Trophoblast cell (in vitro differentiated cells and primary cell): ENCODE data around the gene OR4D1.

Source experiments
- DNase-seq, 2 donors: peaks; one replicate each; pipeline ENCODE4 v3.0.0-alpha.2; 2016
- H2AFZ ChIP-seq: 2 replicates; pipeline ENCODE4 v1.6.1; 2013; ENCODE audit warnings: low read length, moderate library complexity, mild to moderate bottlenecking; ENCODE audit not compliant: insufficient read depth, poor library complexity
- H2AK5ac ChIP-seq: 2 replicates; pipeline ENCODE4 v1.6.1; 2013; ENCODE audit warnings: mild to moderate bottlenecking, low read length
- H2BK120ac ChIP-seq: 2 replicates; pipeline ENCODE4 v1.6.1; 2013; ENCODE audit warnings: low read length, mild to moderate bottlenecking, moderate library complexity; ENCODE audit not compliant: insufficient read depth, poor library complexity
- H2BK12ac ChIP-seq: 2 replicates; pipeline ENCODE4 v1.6.1; 2013; ENCODE audit warnings: mild to moderate bottlenecking, low read length, moderate library complexity
- H2BK5ac ChIP-seq: 2 replicates; pipeline ENCODE4 v1.6.1; 2013; ENCODE audit warnings: low read length, low read depth, moderate library complexity, mild to moderate bottlenecking; ENCODE audit not compliant: poor library complexity
- H3K14ac ChIP-seq: 2 replicates; pipeline ENCODE4 v1.6.1; 2013; ENCODE audit warnings: mild to moderate bottlenecking, low read length
- H3K18ac ChIP-seq: 2 replicates; pipeline ENCODE4 v1.6.1; 2013; ENCODE audit warnings: mild to moderate bottlenecking, low read length
- H3K23ac ChIP-seq: 2 replicates; pipeline ENCODE4 v1.6.1; 2013; ENCODE audit warnings: low read length
- H3K27ac ChIP-seq: 2 replicates; pipeline ENCODE4 v1.5.1; 2013; ENCODE audit warnings: low read depth, mild to moderate bottlenecking, inconsistent platforms, low read length, moderate library complexity
- H3K27me3 ChIP-seq: 2 replicates; pipeline ENCODE4 v1.6.1; 2013; ENCODE audit warnings: inconsistent platforms, mild to moderate bottlenecking, low read length, moderate library complexity; ENCODE audit not compliant: insufficient read depth
- H3K36me3 ChIP-seq, 2 experiments: 1 replicate in 1 of 2; 2 replicates in 1 of 2; pipeline ENCODE4 v1.6.1; 2013; ENCODE audit warnings: low read length in 2 of 2, mild to moderate bottlenecking in 2 of 2, moderate library complexity in 1 of 2; ENCODE audit not compliant: insufficient read depth in 2 of 2, control insufficient read depth in 1 of 2
- H3K4ac ChIP-seq: 2 replicates; pipeline ENCODE4 v1.6.1; 2013; ENCODE audit warnings: low read depth, mild to moderate bottlenecking, low read length, moderate library complexity
- H3K4me1 ChIP-seq, 2 experiments: 1 replicate in 1 of 2; 2 replicates in 1 of 2; pipeline ENCODE4 v1.6.1; 2013; ENCODE audit warnings: low read length in 2 of 2, mild to moderate bottlenecking in 2 of 2, moderate library complexity in 1 of 2; ENCODE audit not compliant: insufficient read depth in 2 of 2, control insufficient read depth in 1 of 2
- H3K4me2 ChIP-seq: 2 replicates; pipeline ENCODE4 v1.6.1; 2013; ENCODE audit warnings: inconsistent platforms, mild to moderate bottlenecking, low read length, moderate library complexity
- H3K4me3 ChIP-seq: 2 replicates; pipeline ENCODE4 v1.5.1; 2013; ENCODE audit warnings: mild to moderate bottlenecking, low read depth, low read length, inconsistent platforms
- H3K79me1 ChIP-seq: one replicate; pipeline ENCODE4 v1.6.1; 2013; ENCODE audit warnings: low read length
- H3K79me2 ChIP-seq: 2 replicates; pipeline ENCODE4 v1.6.1; 2013; ENCODE audit warnings: low read length, mild to moderate bottlenecking; ENCODE audit not compliant: control insufficient read depth, insufficient read depth, poor library complexity
- H3K9ac ChIP-seq: 2 replicates; pipeline ENCODE4 v1.6.1; 2013; ENCODE audit warnings: mild to moderate bottlenecking, low read length
- H3K9me3 ChIP-seq: 2 replicates; pipeline ENCODE4 v1.6.1; 2013; ENCODE audit warnings: low read depth, mild to moderate bottlenecking, control low read depth, inconsistent platforms, low read length; ENCODE audit not compliant: insufficient read depth
- H4K12ac ChIP-seq: 2 replicates; pipeline ENCODE4 v1.6.1; 2013; ENCODE audit warnings: low read depth, mild to moderate bottlenecking, low read length, moderate library complexity
- H4K8ac ChIP-seq: 2 replicates; pipeline ENCODE4 v1.6.1; 2013; ENCODE audit warnings: low read depth, mild to moderate bottlenecking, low read length, moderate library complexity
- H4K91ac ChIP-seq: one replicate; pipeline ENCODE4 v1.6.1; 2013; ENCODE audit warnings: low read depth, mild to moderate bottlenecking, low read length, moderate library complexity
- WGBS: extraction: QIAGEN DNeasy Blood & Tissue Kit; methylation state at CpG from one replicate; pipeline ENCODE4 v1.1.7; 2013; ENCODE audit warnings: missing lambda C conversion rate; ENCODE audit not compliant: insufficient read length, insufficient coverage; ENCODE audit errors: extremely low coverage; 5-methylcytosine and 5-hydroxymethylcytosine counted together

OR4D1 gene

GRCh38 chr17:58156839-58157803 is 8.9 kb downstream of the OR4D1 start:
- Histone ChIP-seq H2BK5ac (no peak overlapping the region), H3K18ac (no peak overlapping the region), H3K4ac (no peak overlapping the region), H3K27ac (no peak overlapping the region), H4K8ac (no peak overlapping the region), H3K4me2 (peak overlapping the region; percentile 59), H4K91ac (no peak overlapping the region), H3K4me1 (peaks cover 6 to 7% of the 10 kb centered on the region in 2 experiments), H3K14ac (no peak overlapping the region), H3K9ac (no peak overlapping the region), H3K36me3 (no peaks in the 10 kb centered on the region), H2AK5ac (no peak overlapping the region), H2BK12ac (no peak overlapping the region), H3K79me1 (no peaks in the 10 kb centered on the region), H2BK120ac (no peak overlapping the region), H3K79me2 (no peaks in the 10 kb centered on the region), H3K9me3 (peaks cover 3% of the 10 kb centered on the region), H3K4me3 (peak overlapping the region; percentile 53), H2AFZ (peak overlapping the region; percentile 13), H3K23ac (no peak overlapping the region), H4K12ac (no peak overlapping the region), H3K27me3 (peaks cover 13% of the 10 kb centered on the region)
- DNase-seq = peak in 1 of 2 donors; percentile 34
- WGBS = no CpG with 5 or more reads among the region's 65 CpGs

- no peak overlapping the region for H4K91ac ChIP-seq
- no peaks in the 10 kb centered on the region for H3K36me3 ChIP-seq
- H4K12ac ChIP-seq = no peak overlapping the region
- H3K79me2 ChIP-seq = no peaks in the 10 kb centered on the region
- no peak overlapping the region for H3K4ac ChIP-seq
- no peak overlapping the region for H3K27ac ChIP-seq
- no peak overlapping the region for H2BK5ac ChIP-seq
- H4K8ac ChIP-seq = no peak overlapping the region
- H3K18ac ChIP-seq = no peak overlapping the region
- no peak overlapping the region for H3K4me3 ChIP-seq
- H3K27me3 ChIP-seq = peaks cover 13% of the 10 kb centered on the region
- no peak overlapping the region for H2AK5ac ChIP-seq
- H3K4me2 ChIP-seq = no peak overlapping the region
- H3K23ac ChIP-seq = no peak overlapping the region
- H3K14ac ChIP-seq = no peak overlapping the region
- H3K4me1 ChIP-seq = peaks cover 6 to 7% of the 10 kb centered on the region in 2 experiments
- H3K9ac ChIP-seq = no peak overlapping the region
- no peak overlapping the region for H2BK12ac ChIP-seq
- whole genome bisulfite sequencing = no CpG with 5 or more reads among the region's 2 CpGs
- peaks cover 3% of the 10 kb centered on the region for H3K9me3 ChIP-seq
- H2AFZ ChIP-seq = no peak overlapping the region
- H3K79me1 ChIP-seq = no peaks in the 10 kb centered on the region
- H2BK120ac ChIP-seq = no peak overlapping the region
- no peak for DNase-seq
Observed at GRCh38 chr17:58158181-58158580, 10.0 kb downstream of the OR4D1 start.

- peaks cover 10% of the 10 kb centered on the region for H3K27me3 ChIP-seq
- peaks cover 6 to 7% of the 10 kb centered on the region in 2 experiments for H3K4me1 ChIP-seq
- H2AK5ac ChIP-seq = no peak overlapping the region
- no peak overlapping the region for H3K18ac ChIP-seq
- no peak overlapping the region for H4K91ac ChIP-seq
- H3K9ac ChIP-seq = no peak overlapping the region
- no peaks in the 10 kb centered on the region for H3K36me3 ChIP-seq
- H2AFZ ChIP-seq = no peak overlapping the region
- no peak overlapping the region for H2BK5ac ChIP-seq
- no peak overlapping the region for H3K4me3 ChIP-seq
- no peak overlapping the region for H3K4me2 ChIP-seq
- no peak overlapping the region for H3K14ac ChIP-seq
- H3K79me1 ChIP-seq = no peaks in the 10 kb centered on the region
- no peak overlapping the region for H4K8ac ChIP-seq
- no peak overlapping the region for H4K12ac ChIP-seq
- no CpG with 5 or more reads among the region's 3 CpGs for WGBS
- no peak for DNase-seq
- H2BK120ac ChIP-seq = no peak overlapping the region
- H2BK12ac ChIP-seq = no peak overlapping the region
- H3K23ac ChIP-seq = no peak overlapping the region
- no peaks in the 10 kb centered on the region for H3K9me3 ChIP-seq
- no peak overlapping the region for H3K27ac ChIP-seq
- no peak overlapping the region for H3K4ac ChIP-seq
- no peaks in the 10 kb centered on the region for H3K79me2 ChIP-seq
Observed at GRCh38 chr17:58161566-58161965, 13.4 kb downstream of the OR4D1 start.

- Histone ChIP-seq H2BK120ac (no peak overlapping the region), H3K27ac (no peak overlapping the region), H3K14ac (no peak overlapping the region), H3K36me3 (no peaks in the 10 kb centered on the region), H2AK5ac (no peak overlapping the region), H3K9ac (no peak overlapping the region), H3K9me3 (no peaks in the 10 kb centered on the region), H3K79me1 (no peaks in the 10 kb centered on the region), H4K91ac (no peak overlapping the region), H4K8ac (no peak overlapping the region), H3K27me3 (no peaks in the 10 kb centered on the region), H4K12ac (no peak overlapping the region), H3K4ac (no peak overlapping the region), H3K23ac (no peak overlapping the region), H3K4me3 (no peak overlapping the region), H2BK5ac (no peak overlapping the region), H2BK12ac (no peak overlapping the region), H3K79me2 (no peaks in the 10 kb centered on the region), H3K18ac (no peak overlapping the region), H3K4me2 (no peak overlapping the region), H3K4me1 (no peaks in the 10 kb centered on the region), H2AFZ (no peak overlapping the region)
- WGBS = no CpG with 5 or more reads among the region's 2 CpGs
- no peak for DNase-seq
Observed at GRCh38 chr17:58165981-58166380, 17.8 kb downstream of the OR4D1 start.
